AG10803 (cell line): ENCODE measurements around the gene PIGP.

Source experiments
- DNase-seq: peaks from one replicate; pipeline ENCODE4 v3.0.0; 2010; ENCODE audit warnings: low read depth
- H3K4me3 ChIP-seq: 2 replicates; pipeline ENCODE4 v1.5.1; 2011; ENCODE audit warnings: mild to moderate bottlenecking, low read length, control low read depth
- CTCF ChIP-seq: conservative IDR thresholded peaks from 2 replicates; pipeline ENCODE4 v1.5.1; 2011; ENCODE audit warnings: mild to moderate bottlenecking, low read length, control low read depth, inconsistent platforms

The PIGP gene

GRCh38 chr21:37085726-37086125 is 12.9 kb upstream of the PIGP start:
- H3K4me3 ChIP-seq, result no peak overlapping the region
- DNase-seq, result no peak
- no peak for TF ChIP-seq CTCF

GRCh38 chr21:37082856-37083528 is 10.1 kb upstream of the PIGP start:
- no peak for DNase-seq
- no peak for TF ChIP-seq CTCF
- H3K4me3 ChIP-seq, result no peak overlapping the region

- no peak for TF ChIP-seq CTCF
- no peak overlapping the region for H3K4me3 ChIP-seq
- no peak for DNase-seq
Observed at GRCh38 chr21:37082375-37082774, 9.5 kb upstream of the PIGP start.

- no peak overlapping the region for H3K4me3 ChIP-seq
- TF ChIP-seq CTCF, result peak; percentile 26
- no peak for DNase-seq
Observed at GRCh38 chr21:37079211-37079824, 6.4 kb upstream of the PIGP start.

GRCh38 chr21:37077403-37077802 is 4.5 kb upstream of the PIGP start:
- no peak for TF ChIP-seq CTCF
- DNase-seq, result no peak
- H3K4me3 ChIP-seq, result no peak overlapping the region

- DNase-seq, result no peak
- no peak overlapping the region for H3K4me3 ChIP-seq
- TF ChIP-seq CTCF, result no peak
Observed at GRCh38 chr21:37076087-37076850, 3.4 kb upstream of the PIGP start.
